Measurements from ENCODE around the gene KCTD15.

Gene KCTD15

GRCh38 chr19:33832633-33833032 is 36.0 kb downstream of the KCTD15 start:
- no peak for TF ChIP-seq EZH2phosphoT487 (conservative IDR thresholded peaks at IDR 0.05; ENCODE audit: low read length)
- no peak for TF ChIP-seq CTCF (IDR thresholded peaks at IDR 0.05; ENCODE audit: insufficient read depth, low read length, poor library complexity, severe bottlenecking)
- no peaks in the 10 kb centered on the region for H3K9me3 ChIP-seq (ENCODE audit: insufficient read depth, low read length)
- no peaks in the 10 kb centered on the region for H4K20me1 ChIP-seq (ENCODE audit: low read depth, low read length)
- H3K9ac ChIP-seq (ENCODE audit: low read length): no peak overlapping the region
- H3K4me2 ChIP-seq (ENCODE audit: low read depth, low read length, poor library complexity, severe bottlenecking): no peak overlapping the region
- H3K79me2 ChIP-seq (ENCODE audit: insufficient read depth, low read length): no peaks in the 10 kb centered on the region
- no peaks in the 10 kb centered on the region for H3F3A ChIP-seq (ENCODE audit: insufficient read depth)
- H3K27me3 ChIP-seq (ENCODE audit: low read length): no peaks in the 10 kb centered on the region
- H3K9me2 ChIP-seq (replicated peaks; ENCODE audit: insufficient read depth, low read length): no peaks in the 10 kb centered on the region
- H3K36me3 ChIP-seq (ENCODE audit: low read length): no peaks in the 10 kb centered on the region
- no peak overlapping the region for H3K27ac ChIP-seq (ENCODE audit: low read depth, low read length)
- no peak overlapping the region for H2AFZ ChIP-seq (ENCODE audit: low read depth, low read length, severe bottlenecking)
- H3K4me3 ChIP-seq (ENCODE audit: insufficient read depth, low read length, poor library complexity, severe bottlenecking): no peak overlapping the region

- no peak overlapping the region for H2AFZ ChIP-seq (ENCODE audit: low read depth, low read length, severe bottlenecking)
- H3K27ac ChIP-seq (ENCODE audit: low read depth, low read length): no peak overlapping the region
- no peaks in the 10 kb centered on the region for H3K27me3 ChIP-seq (ENCODE audit: low read length)
- H3K36me3 ChIP-seq (ENCODE audit: low read length): no peaks in the 10 kb centered on the region
- H4K20me1 ChIP-seq (ENCODE audit: low read depth, low read length): no peaks in the 10 kb centered on the region
- no peaks in the 10 kb centered on the region for H3K79me2 ChIP-seq (ENCODE audit: insufficient read depth, low read length)
- TF ChIP-seq CTCF (IDR thresholded peaks at IDR 0.05; ENCODE audit: insufficient read depth, low read length, poor library complexity, severe bottlenecking) (no peak), EZH2phosphoT487 (conservative IDR thresholded peaks at IDR 0.05; ENCODE audit: low read length) (no peak)
- H3K9me2 ChIP-seq (replicated peaks; ENCODE audit: insufficient read depth, low read length): no peaks in the 10 kb centered on the region
- H3K9ac ChIP-seq (ENCODE audit: low read length): no peak overlapping the region
- no peaks in the 10 kb centered on the region for H3K9me3 ChIP-seq (ENCODE audit: insufficient read depth, low read length)
- no peaks in the 10 kb centered on the region for H3F3A ChIP-seq (ENCODE audit: insufficient read depth)
- no peak overlapping the region for H3K4me2 ChIP-seq (ENCODE audit: low read depth, low read length, poor library complexity, severe bottlenecking)
- no peak overlapping the region for H3K4me3 ChIP-seq (ENCODE audit: insufficient read depth, low read length, poor library complexity, severe bottlenecking)
Observed at GRCh38 chr19:33840382-33840781, 43.7 kb downstream of the KCTD15 start.

DNA sequence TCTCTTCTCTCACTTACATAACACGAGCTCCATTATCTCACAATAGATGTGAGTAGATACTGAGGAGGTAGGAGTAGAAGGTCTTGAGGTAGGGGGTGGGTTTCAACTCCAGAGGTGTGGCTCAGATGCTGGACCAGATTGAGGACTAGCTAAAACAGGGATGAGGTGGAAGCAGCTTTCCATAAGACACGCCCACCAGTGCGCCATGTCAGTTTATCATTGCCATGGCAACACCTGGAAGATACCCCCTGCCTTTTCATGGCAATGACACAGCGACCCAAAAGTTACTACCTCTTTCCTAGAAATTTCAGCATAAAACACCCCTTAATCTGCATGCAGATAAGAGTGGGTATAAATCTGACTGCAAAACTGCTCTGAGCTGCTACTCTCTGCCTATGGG is 44.1 kb downstream of the KCTD15 start:
- TF ChIP-seq CTCF (IDR thresholded peaks at IDR 0.05; ENCODE audit: insufficient read depth, low read length, poor library complexity, severe bottlenecking) (no peak), EZH2phosphoT487 (conservative IDR thresholded peaks at IDR 0.05; ENCODE audit: low read length) (no peak)
- Histone ChIP-seq H2AFZ (ENCODE audit: low read depth, low read length, severe bottlenecking) (no peak overlapping the region), H3K36me3 (ENCODE audit: low read length) (no peaks in the 10 kb centered on the region), H3K27me3 (ENCODE audit: low read length) (no peaks in the 10 kb centered on the region), H3F3A (ENCODE audit: insufficient read depth) (no peaks in the 10 kb centered on the region), H3K4me2 (ENCODE audit: low read depth, low read length, poor library complexity, severe bottlenecking) (no peak overlapping the region), H3K79me2 (ENCODE audit: insufficient read depth, low read length) (no peaks in the 10 kb centered on the region), H3K27ac (ENCODE audit: low read depth, low read length) (no peak overlapping the region), H3K9me2 (replicated peaks; ENCODE audit: insufficient read depth, low read length) (no peaks in the 10 kb centered on the region), H4K20me1 (ENCODE audit: low read depth, low read length) (no peaks in the 10 kb centered on the region), H3K4me3 (ENCODE audit: insufficient read depth, low read length, poor library complexity, severe bottlenecking) (no peak overlapping the region), H3K9ac (ENCODE audit: low read length) (no peak overlapping the region), H3K9me3 (ENCODE audit: insufficient read depth, low read length) (no peaks in the 10 kb centered on the region)

- Histone ChIP-seq H3K9me2 (replicated peaks; ENCODE audit: insufficient read depth, low read length) (no peaks in the 10 kb centered on the region), H3K36me3 (ENCODE audit: low read length) (no peaks in the 10 kb centered on the region), H3K27me3 (ENCODE audit: low read length) (no peaks in the 10 kb centered on the region), H3K4me3 (ENCODE audit: insufficient read depth, low read length, poor library complexity, severe bottlenecking) (no peak overlapping the region), H2AFZ (ENCODE audit: low read depth, low read length, severe bottlenecking) (no peak overlapping the region), H3K27ac (ENCODE audit: low read depth, low read length) (no peak overlapping the region), H3K4me2 (ENCODE audit: low read depth, low read length, poor library complexity, severe bottlenecking) (no peak overlapping the region), H4K20me1 (ENCODE audit: low read depth, low read length) (no peaks in the 10 kb centered on the region), H3K9ac (ENCODE audit: low read length) (no peak overlapping the region), H3F3A (ENCODE audit: insufficient read depth) (no peaks in the 10 kb centered on the region), H3K9me3 (ENCODE audit: insufficient read depth, low read length) (no peaks in the 10 kb centered on the region), H3K79me2 (ENCODE audit: insufficient read depth, low read length) (no peaks in the 10 kb centered on the region)
- TF ChIP-seq EZH2phosphoT487 (conservative IDR thresholded peaks at IDR 0.05; ENCODE audit: low read length) (no peak), CTCF (IDR thresholded peaks at IDR 0.05; ENCODE audit: insufficient read depth, low read length, poor library complexity, severe bottlenecking) (no peak)
Observed at GRCh38 chr19:33841685-33842084, 45.0 kb downstream of the KCTD15 start.
